Renal pelvis (tissue), 4 donors: ENCODE results near the gene FAF1. TPM values are rescaled to one million over a fixed set of nuclear protein-coding genes. Genes with fewer than 3 reads are reported as not detected.

Experiments used
- DNase-seq: peaks from one replicate; pipeline ENCODE4 v3.0.0-alpha.2; 2013
- polyA plus RNA-seq, 3 donors: library from polyadenylated mRNA; unstranded; fragments of 120-200 nt; gene quantifications; one replicate each; pipeline ENCODE4 v1.2.1, GENCODE V29; 2013; ENCODE audit not compliant: insufficient read length in 3 of 3

The FAF1 gene
- polyA plus RNA-seq, 3 donors, result 52.6 to 64.8 (median 58.6) TPM

DNA sequence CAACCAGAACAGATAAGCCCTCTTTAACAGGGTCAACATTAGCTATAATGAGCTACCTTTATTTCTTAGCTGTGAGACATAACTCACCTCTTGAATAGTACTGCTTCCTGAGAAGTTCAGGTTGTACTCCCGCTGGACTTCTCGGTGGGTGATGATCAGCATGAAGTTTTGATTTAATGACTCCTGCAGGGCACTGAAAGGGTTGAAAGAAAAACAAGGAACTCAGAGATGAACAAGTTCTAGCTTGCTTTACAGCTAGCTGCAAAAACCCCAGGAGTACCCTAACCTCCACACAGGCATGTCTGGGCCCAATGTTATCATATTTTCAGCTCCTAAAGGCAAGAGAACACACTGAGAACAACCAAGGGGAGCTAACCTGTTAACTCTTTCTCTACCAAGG is 254.4 kb downstream of the FAF1 start:
- DNase-seq, result no peak

DNA sequence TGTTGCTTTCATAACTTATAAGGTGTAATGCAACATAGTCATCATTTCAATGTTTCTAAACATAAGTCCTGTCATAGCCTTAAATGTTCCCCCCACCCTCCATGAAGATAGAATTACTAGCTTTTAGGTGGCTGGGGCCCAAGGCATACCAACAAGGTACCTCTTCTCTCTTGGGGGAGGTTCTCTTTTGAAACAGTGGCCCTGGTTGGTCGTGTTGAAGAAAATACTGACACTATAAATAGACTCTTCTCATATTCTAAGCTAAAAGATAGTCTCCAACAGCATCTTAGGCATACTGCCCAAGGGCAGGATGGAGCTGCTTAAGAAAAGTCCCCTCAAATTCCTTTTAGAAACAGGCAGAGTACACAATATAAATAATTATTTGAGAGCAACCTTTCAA is 255.0 kb downstream of the FAF1 start:
- no peak for DNase-seq

DNA sequence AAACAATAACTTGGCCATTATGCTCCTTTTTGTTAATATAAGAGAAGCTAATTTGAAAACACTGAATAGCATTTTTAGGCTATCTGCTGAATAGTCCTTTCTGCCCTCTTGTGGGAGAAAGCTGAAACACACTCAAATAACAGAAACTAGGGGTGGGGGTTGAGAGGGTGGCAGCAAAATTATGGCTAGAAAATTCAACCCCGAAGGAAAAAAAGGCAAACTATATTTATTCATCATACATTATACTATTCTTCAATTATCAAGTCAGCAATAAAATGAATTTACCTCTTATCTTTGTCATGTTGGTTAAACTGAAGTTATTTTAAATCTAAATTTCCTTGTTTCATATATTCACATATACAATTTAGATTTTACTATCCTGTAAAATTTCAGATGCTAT is 255.9 kb downstream of the FAF1 start:
- peak; percentile 21 for DNase-seq

DNA sequence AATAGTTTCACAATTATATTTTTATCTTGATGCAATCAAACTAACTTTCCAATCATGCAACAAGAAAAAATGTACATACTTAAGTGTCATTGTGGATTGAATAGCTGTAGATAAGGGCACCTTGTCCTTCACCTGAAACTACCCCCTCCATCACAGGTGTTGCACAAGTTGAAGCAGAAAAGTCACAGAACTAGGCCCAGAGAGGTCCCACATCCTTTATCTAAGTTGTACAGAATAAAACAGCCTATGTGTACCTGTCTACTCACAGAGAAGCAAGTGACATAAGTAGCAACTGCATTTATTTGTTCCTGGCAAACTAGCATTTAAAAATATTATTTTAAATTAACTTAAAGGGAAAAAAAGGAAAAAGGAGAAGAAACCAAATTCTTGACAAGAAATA is 256.8 kb downstream of the FAF1 start:
- DNase-seq, result no peak

DNA sequence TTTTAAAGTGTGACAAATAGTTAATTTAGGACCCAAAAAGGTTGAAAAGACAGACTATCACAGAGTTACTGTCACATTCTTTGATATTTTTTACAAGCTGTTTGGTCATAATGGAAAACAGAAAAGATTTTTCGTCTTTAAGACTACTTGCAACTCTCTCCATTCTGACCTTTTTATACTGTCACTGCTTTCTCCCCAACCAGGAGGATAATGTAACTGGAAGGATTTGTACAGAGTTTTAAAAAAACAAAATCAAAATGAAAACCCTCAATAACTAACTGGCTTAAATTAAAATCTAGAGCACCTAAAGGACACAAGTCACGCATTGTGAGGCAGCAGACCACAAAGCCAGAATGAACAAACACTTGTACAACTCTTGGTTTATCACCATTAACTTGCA is 257.7 kb downstream of the FAF1 start:
- no peak for DNase-seq

DNA sequence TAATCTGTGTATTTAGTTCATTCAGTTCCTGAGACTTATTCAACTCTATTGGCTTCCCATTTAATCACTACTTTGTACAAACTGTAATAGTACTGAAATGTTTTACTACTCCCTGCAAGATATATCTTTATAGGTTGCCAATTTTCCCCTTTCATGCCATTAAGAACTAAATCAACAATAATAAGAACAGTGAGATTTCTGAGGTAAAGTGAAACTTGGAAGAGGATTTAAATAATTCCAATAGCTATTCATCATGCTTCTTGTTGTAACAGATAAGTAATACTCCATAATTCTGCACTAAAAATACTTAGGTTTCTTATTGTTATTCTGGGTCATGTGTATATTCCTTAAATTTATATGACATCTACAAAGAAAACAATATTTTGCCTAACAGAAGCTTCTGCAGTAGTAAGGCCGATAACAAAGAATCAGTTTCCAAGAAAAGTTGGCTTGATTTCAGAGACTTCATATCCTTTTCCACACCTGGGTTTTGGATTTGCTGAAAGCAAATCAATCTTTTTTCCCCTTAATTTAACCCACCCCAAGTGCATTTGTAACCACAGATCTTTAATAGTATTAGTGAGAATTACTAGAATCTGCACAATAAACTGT is 258.3 kb downstream of the FAF1 start:
- no peak for DNase-seq

DNA sequence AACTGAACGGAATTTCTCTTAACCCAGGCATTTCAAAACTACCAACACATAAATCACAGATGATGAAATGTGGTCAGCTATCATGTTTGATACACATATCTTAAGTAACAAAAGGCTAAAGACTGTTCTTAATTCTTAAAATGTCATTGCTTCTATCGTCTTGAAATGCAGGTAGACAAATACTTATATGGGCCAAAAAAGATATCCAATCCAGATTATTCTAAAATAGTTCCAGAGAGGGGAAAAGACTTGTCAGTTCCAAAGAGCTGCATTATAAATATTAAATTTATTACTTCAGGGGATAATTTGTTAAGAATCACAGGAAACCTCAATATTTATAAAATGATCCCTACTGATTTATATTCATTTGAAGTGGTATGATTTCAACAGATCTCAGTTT is 259.4 kb downstream of the FAF1 start:
- no peak for DNase-seq

DNA sequence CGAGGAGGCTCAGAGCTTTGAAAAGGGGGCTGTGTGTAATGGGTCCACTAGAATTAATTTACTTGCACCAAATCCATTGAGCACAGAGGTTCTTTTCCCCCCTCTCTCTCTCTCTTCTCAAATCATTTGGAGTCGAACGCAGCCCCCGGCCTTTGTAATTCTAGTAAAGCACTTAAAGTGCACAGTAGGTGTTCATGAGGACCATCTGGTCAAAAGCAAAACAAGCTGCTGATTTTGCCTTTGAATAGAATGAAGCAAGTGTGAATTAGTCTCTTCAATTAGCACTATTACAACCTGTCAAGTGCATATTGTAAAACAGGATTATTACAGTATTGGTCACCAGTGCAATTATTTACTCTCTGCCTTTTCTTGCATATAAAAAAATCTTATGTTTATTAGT is 259.9 kb downstream of the FAF1 start:
- DNase-seq, result no peak

DNA sequence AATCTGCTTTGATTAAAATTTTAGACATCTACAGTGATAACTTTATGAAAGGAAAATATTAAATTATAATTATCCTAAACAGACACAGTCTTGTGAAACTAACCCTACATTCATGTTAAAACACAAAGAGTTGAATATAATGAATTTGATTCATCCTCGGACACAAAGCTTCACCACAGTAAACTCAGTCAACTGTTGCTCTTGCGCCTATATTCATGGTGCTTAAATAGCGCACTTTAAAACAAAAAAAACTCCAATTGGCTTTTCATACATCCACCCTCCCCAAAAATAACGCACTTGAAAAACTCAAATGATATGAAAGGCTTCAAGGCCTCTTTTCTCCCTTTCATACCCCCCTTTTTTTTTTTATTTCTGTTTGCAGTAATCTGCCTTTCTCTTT is 260.3 kb downstream of the FAF1 start:
- no peak for DNase-seq

DNA sequence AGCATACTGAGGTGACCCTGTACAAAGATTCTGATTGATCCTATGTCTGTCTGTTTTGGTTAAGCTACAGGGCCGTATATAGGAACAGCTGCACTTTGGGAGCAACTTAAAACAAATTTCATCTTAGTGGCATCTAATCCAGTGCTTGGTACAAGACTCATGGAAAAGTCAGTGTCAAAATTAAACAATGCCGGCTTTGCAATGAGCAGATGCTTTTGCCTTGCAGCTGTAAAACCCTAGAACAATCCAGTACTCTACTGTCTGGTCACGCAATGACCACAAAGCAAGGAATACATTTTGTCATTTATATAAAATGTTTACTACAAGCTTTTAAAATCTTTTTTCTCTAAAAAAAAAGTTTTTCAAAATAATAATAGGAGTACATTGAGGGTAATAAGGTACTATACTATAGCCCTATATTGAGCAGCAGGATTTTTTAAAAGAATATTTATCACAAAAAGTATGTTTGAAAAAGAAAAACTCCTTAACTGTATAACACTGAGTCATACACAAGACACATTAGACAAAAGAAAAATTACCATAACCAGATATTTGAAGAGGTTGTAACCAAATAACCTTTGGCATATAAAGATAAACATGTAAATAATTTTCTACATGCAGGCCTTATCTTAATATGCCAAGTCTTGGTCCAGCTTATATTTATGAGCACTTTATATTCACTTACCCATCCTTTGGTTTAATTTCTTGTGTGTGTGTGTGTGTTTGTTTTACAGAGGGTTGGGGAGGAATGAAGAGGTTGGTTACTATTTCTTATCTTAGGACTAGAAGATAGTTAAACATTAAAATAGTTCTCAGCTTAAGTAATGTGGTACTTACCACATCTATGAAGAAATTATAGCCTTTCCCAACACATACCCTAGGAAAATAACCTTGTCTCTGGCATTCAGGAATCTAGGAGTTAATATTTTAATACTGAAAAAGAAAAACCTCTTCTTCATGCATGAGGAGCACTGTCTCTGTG is 262.3 kb downstream of the FAF1 start:
- DNase-seq, result no peak

DNA sequence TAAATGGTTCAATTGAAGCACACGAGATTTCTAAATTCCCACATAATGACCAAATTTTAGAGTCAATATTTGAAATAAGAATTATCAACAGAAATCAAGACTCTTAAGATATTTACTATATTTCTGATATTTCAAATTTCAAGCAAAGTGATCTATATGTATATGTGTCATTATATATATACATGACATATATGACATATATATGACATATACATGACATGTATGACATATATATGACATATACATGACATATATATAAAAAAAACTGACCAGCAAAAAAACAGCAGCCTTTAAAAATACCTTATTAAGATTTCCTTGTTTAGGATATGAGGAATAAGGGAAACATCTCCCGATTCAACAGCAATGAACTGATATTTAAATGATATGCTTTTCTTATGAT is 266.2 kb downstream of the FAF1 start:
- DNase-seq, result no peak

DNA sequence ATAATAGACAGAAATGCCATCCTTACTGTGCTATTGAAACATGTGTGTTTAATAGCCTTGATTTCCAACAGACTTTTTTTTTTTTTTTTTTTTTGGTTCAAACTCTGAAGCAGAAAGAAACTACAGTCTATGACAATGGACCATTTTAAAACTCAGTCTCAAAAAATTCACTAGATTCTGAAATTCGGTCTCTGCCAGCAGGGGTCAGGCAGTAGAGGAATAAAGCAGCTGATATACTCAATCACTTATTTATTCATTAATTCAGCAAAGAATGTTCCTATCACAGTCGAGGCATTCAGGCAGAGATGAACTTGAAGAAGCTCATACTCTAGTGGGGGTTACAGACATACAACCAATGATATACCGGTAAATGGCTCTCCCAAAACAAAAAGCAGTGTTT is 275.9 kb downstream of the FAF1 start:
- no peak for DNase-seq

DNA sequence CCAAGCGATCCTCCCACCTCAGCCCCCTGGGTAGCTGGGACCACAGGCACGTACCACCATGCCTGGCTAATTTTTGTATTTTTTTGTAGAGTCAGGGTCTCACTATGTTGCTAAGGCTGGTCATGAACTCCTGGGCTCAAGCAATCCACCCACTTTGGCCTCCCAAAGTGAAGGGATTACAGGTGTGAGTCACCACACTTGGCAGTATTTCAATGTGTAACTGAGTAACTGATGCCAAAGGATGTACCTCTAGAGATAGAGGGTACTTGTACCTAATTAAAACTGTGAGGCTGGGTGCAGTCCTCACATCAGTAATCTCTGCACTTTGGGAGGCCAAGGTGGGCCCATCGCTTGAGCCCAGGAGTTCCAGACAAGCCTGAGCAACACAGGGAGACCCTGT is 278.1 kb downstream of the FAF1 start:
- DNase-seq, result no peak

DNA sequence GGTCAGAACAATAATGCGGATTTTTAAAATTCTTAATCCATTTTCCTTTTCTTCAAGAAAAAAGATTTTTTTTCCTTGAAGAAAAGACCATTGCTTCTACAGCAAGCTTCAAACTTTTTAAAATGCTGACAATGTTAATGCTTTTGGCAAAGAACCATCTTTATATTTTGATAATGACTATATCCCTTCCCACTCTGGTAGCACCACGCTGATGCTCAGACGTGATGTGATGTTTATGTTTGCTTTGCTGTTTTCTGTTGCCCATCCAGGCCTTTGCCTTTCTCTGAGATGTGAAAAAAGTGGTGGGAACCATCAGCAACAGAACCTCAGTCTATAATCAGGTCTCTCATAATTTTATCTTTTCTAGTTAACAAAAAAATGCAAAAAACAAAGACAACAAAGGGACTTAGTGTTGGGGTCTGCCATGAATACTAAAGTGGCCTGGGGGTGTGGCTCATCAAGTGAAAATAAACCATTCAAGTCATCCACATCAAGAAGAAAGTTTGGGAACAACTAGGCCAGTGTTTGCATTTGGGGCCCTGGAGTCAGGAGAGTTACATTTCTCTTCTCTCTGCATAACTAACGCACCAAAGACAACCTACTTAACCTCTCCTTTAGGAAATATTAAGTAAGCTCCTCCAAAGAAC is 292.2 kb downstream of the FAF1 start:
- no peak for DNase-seq

DNA sequence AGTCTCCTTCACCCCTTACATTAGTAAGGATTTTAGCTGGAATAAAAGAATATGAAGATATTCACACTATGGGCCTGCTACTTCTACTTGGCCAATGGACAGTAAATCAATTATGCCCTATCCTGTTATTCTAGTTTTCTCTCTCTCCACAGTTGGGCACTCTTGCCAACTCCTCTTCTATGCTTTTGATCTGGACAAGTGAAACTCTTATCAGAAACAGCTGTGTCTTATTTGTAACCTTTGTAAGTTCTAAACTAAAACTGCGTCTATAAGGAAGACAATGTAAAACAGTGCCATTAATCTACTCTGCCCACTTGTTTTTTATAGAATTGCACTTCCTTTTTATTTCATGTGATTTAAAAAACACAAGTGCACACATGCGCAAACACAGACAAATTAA is 292.8 kb downstream of the FAF1 start:
- no peak for DNase-seq

DNA sequence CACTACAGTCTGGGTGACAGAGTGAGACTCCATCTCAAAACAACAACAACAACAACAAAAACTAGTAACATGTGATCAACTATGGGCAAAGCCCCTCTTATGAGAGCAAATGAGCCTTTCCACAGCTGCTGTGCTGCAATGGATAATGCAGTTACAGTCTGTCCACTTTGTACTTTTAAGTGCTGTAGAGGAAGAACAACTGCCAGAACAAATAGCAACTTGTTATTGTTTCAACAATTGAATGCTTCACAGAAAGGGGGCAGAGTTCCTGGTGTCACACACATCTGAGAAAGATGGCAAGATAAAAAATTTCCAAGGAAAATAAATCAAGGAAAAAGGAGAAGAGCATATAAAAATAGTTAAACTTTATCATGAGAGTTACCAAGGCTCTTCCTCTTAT is 293.2 kb downstream of the FAF1 start:
- DNase-seq, result no peak

DNA sequence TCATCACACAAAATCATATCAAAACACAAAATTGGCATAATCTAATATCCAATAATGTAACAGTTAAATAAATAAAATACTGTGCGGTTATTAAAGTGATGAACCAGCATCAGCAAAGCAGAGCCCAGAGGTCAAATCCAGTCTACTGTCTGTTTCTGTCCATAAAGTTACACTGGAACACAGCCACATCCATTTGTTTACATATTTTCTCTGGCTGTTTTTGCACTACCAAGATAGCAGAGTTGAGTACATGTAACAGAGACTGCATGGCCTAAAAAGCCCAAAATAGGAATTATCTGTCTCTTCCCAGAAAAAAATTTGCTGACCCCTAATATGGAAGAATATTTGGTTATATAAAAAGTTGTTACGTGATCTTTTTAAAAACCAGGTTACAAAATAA is 294.7 kb downstream of the FAF1 start:
- DNase-seq, result no peak

DNA sequence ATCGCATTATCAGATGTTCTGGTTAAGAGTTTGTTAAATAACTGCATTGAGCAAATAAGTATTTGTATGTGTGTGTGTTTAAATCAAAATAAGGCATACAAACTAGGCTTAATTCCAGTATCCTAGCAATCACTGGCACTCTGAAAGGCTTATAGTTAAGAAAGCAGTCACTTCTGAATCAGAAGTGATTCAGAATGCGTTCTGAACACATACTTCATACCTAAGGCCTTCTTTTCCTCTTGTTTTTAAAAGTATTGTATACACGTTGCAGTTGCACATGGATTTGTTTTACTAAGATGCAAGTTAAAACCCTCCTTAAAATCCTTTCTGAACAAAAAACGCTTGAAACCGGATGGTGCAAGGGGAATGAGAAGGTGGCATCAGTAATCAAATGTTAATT is 298.4 kb downstream of the FAF1 start:
- DNase-seq, result no peak

DNA sequence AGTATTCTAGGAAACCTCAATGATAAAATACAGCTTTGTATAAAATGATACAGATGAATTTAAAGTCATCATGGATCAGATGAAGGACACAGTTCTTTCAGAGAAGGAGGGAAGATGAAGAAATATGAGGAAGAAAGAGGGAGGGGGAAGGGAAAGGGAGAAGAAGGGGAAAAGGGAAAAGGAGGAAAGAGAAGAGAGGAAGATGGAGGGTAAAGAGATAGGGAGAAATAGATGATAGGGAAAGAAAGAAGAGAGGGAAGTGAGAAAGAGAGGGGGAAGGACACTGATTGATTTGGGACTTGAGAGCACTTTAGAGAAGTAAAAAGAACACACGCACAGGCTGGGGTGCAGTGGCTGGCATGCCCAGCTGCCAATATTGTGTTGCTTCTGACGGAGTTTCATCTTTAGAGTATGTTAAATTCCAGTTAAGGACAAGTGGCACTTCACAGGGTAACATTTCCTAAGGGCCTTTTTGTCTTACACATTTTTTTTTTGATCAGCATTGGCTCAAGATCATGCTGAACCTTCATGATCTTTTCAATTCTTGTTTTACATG is 300.9 kb downstream of the FAF1 start:
- no peak for DNase-seq

DNA sequence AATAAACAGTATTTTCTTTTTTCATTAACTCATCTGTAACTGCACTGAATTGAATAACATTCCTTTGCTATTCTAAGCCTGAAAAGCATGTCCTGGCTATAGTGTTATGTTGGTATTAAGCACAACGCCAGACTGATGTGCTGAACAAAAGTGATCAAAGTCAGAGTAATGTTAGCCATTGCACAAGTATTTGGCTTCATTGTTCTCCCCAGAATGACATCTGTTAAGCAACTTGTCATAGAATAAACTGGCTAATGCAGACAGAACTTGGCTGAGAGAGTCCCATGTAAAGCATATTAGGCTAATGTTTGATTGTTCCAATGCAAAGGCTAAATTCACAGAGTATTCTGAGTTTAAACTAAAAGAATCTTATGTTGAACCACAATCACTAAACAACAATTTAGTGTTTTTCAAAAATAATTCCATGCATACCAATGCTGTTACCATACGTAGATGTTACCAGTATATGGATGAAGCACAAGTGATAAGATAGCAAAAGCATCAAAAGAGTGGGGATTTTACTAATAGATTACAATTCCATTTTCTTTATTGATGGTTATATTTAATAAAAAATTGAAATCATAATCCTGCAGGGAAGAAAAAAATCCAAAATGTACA is 301.5 kb downstream of the FAF1 start:
- no peak for DNase-seq

DNA sequence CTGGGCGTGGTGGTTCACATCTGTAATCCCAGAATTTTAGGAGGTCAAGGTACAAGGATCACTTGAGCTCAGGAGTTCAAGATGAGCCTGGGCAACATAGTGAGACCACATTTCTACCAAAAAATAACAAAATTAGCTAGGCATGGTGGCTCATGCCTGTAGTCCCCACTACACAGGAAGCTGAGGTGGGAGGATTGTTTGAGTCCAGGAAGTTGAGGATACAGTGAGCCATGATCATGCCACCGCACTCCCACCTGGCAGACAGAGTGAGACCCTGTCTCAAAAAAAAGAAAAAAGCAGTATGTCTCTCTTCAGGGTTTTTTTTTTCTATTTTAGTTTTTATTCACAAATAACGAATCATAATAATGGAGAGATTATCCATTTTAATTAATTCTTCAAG is 303.1 kb downstream of the FAF1 start:
- no peak for DNase-seq
